Gastroesophageal sphincter (tissue), 3 donors: ENCODE results near the gene SLC39A6.

Experiments used
- POLR2A ChIP-seq, 2 donors: fragments of 450-650 bp; IDR thresholded peaks; one replicate each; pipeline ENCODE4 v1.6.1; 2017; ENCODE audit warnings: antibody characterized with exemption in 2 of 2, mild to moderate bottlenecking in 2 of 2, moderate library complexity in 1 of 2
- POLR2AphosphoS5 ChIP-seq: sonication (generic); formaldehyde crosslinking; IDR thresholded peaks from one replicate; pipeline ENCODE4 v1.6.1; 2017; ENCODE audit warnings: antibody characterized with exemption
- TF ChIP-seq, protein P1 (sequence below), 4 experiments: fragments of 200-600 bp in 2 of 4; fragments of 450-650 bp in 2 of 4; sonication (generic) in 1 of 4; IDR thresholded peaks; one replicate each; pipeline ENCODE4 v1.5.1; 2017 to 2019; ENCODE audit warnings: antibody characterized with exemption in 4 of 4, mild to moderate bottlenecking in 2 of 4, moderate library complexity in 2 of 4

DNA sequence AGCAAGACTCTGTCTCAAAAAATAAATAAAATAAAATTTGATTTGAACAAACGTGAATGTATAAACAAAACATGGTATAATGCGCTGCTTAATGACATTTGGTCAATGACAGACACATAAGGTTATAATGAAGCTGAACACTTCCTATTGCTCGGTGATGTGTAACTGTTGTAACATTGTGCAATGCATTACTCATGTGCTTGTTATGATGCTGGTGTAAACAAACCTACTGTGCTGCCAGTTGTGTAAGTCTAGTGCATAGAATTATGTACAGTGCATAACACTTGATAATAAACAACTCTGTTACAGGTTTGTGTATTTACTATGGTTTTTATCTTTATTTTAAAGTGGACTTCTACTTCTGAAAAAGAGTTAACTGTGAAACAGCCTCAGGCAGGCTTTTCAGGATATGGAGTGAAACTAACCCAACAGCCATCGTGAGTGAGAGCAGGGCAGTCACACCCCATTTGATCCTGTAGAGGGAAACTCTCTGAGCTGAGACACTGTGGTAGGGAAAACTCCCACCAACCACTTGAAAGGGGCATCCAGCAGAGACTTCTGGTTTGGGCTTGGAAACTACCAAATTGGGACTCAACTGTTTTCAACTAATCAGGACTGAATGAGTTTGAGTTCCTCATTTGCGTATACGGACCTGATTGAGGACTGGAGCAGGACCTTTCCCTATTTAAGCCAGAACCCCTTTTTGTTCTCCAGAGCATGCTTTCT is 53.1 kb downstream of the SLC39A6 start:
- TF ChIP-seq, protein P1, sequence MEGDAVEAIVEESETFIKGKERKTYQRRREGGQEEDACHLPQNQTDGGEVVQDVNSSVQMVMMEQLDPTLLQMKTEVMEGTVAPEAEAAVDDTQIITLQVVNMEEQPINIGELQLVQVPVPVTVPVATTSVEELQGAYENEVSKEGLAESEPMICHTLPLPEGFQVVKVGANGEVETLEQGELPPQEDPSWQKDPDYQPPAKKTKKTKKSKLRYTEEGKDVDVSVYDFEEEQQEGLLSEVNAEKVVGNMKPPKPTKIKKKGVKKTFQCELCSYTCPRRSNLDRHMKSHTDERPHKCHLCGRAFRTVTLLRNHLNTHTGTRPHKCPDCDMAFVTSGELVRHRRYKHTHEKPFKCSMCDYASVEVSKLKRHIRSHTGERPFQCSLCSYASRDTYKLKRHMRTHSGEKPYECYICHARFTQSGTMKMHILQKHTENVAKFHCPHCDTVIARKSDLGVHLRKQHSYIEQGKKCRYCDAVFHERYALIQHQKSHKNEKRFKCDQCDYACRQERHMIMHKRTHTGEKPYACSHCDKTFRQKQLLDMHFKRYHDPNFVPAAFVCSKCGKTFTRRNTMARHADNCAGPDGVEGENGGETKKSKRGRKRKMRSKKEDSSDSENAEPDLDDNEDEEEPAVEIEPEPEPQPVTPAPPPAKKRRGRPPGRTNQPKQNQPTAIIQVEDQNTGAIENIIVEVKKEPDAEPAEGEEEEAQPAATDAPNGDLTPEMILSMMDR (IDR thresholded peaks at IDR 0.05): no peak
- TF ChIP-seq POLR2AphosphoS5 (no peak), POLR2A (IDR thresholded peaks at IDR 0.05) (no peak)
